Measurements from ENCODE around the gene MIOX. TPM values are rescaled to one million over a fixed set of nuclear protein-coding genes. Genes with fewer than 3 reads are reported as not detected.

Gene MIOX
- total and polyA plus RNA-seq, 2 of the 13 experiments (the other 11 are each of a cell fraction or from before 2014, with no cell fraction given) = 1.5 to 2.9 TPM

DNA sequence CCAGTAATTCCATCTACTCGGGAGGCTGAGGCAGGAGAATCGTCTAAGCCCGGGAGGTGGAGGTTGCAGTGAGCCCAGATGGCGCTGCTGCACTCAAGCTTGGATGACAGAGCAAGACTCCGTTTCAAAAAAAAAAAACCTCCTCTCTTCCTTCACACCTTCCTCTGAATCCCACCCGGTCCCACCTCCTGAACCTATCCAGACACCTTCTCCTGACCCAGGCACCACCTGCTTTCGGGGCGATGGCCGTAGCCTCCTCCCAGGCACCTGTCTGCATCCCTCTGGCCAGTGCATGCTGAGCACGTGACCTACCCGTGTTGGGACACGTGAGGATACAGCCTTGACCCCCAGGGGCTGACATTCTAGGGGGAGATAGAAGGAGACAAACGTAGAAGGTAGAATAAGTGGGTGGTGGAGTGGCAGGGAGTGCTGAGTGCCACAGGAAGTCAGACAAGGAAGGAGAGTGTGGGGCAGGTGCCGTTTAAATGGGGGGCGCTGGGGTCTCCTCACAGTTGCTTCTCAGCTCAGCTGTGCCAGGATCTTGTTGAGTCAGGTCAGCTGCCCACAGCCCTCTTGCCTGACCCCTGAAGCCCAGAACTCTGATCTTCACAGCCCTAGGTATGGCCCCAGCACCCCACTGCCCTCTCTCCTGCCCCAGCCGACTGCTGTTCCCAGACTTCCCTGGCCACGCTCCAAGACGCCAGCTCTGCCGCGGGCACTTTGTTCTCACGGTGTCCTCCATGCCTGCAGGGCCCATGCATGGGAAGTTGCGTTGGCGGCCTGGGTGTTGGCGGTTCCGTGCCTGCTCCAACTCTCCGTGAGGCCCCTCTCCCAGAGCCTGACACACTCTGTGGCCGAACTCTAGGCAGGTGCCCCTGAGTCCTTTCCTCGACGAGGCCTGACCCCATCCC is 1.2 kb upstream of the MIOX start (continued):
- TF ChIP-seq, protein P1, sequence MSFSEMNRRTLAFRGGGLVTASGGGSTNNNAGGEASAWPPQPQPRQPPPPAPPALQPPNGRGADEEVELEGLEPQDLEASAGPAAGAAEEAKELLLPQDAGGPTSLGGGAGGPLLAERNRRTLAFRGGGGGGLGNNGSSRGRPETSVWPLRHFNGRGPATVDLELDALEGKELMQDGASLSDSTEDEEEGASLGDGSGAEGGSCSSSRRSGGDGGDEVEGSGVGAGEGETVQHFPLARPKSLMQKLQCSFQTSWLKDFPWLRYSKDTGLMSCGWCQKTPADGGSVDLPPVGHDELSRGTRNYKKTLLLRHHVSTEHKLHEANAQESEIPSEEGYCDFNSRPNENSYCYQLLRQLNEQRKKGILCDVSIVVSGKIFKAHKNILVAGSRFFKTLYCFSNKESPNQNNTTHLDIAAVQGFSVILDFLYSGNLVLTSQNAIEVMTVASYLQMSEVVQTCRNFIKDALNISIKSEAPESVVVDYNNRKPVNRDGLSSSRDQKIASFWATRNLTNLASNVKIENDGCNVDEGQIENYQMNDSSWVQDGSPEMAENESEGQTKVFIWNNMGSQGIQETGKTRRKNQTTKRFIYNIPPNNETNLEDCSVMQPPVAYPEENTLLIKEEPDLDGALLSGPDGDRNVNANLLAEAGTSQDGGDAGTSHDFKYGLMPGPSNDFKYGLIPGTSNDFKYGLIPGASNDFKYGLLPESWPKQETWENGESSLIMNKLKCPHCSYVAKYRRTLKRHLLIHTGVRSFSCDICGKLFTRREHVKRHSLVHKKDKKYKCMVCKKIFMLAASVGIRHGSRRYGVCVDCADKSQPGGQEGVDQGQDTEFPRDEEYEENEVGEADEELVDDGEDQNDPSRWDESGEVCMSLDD (CRISPR knock-in tag; IDR thresholded peaks at IDR 0.05; ENCODE audit: borderline replicate concordance) = no peak
- TF ChIP-seq NKX3-1 (CRISPR knock-in tag; IDR thresholded peaks at IDR 0.05) = no peak
- no peak for TF ChIP-seq ZFP82 (CRISPR knock-in tag; IDR thresholded peaks at IDR 0.05; ENCODE audit: borderline replicate concordance)
- TF ChIP-seq, protein P2, sequence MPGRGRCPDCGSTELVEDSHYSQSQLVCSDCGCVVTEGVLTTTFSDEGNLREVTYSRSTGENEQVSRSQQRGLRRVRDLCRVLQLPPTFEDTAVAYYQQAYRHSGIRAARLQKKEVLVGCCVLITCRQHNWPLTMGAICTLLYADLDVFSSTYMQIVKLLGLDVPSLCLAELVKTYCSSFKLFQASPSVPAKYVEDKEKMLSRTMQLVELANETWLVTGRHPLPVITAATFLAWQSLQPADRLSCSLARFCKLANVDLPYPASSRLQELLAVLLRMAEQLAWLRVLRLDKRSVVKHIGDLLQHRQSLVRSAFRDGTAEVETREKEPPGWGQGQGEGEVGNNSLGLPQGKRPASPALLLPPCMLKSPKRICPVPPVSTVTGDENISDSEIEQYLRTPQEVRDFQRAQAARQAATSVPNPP (CRISPR knock-in tag; IDR thresholded peaks at IDR 0.05) = peak; percentile 47; the same call in 1 of the 2 replicates
- TF ChIP-seq ZNF550 (CRISPR knock-in tag; IDR thresholded peaks at IDR 0.05; ENCODE audit: borderline replicate concordance) = no peak
- TF ChIP-seq NFE2L2 (IDR thresholded peaks at IDR 0.05; ENCODE audit: low read length) = no peak
- TF ChIP-seq, protein P3, sequence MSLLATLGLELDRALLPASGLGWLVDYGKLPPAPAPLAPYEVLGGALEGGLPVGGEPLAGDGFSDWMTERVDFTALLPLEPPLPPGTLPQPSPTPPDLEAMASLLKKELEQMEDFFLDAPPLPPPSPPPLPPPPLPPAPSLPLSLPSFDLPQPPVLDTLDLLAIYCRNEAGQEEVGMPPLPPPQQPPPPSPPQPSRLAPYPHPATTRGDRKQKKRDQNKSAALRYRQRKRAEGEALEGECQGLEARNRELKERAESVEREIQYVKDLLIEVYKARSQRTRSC (CRISPR knock-in tag; IDR thresholded peaks at IDR 0.05; ENCODE audit: low read depth) = no peak
- TF ChIP-seq FOSL1 (CRISPR knock-in tag; IDR thresholded peaks at IDR 0.05; ENCODE audit: borderline replicate concordance) = no peak
- peak; percentile 2 for TF ChIP-seq SRSF1 (optimal IDR thresholded peaks at IDR 0.05; ENCODE audit: low read depth, low read length)
- 0 out of 2 replicates have a peak, but pooled peaks have one; percentile 13 for TF ChIP-seq ZNF264 (CRISPR knock-in tag; IDR thresholded peaks at IDR 0.05)
- TF ChIP-seq RAD21 (CRISPR knock-in tag; IDR thresholded peaks at IDR 0.05) = no peak
- TF ChIP-seq, protein P4, sequence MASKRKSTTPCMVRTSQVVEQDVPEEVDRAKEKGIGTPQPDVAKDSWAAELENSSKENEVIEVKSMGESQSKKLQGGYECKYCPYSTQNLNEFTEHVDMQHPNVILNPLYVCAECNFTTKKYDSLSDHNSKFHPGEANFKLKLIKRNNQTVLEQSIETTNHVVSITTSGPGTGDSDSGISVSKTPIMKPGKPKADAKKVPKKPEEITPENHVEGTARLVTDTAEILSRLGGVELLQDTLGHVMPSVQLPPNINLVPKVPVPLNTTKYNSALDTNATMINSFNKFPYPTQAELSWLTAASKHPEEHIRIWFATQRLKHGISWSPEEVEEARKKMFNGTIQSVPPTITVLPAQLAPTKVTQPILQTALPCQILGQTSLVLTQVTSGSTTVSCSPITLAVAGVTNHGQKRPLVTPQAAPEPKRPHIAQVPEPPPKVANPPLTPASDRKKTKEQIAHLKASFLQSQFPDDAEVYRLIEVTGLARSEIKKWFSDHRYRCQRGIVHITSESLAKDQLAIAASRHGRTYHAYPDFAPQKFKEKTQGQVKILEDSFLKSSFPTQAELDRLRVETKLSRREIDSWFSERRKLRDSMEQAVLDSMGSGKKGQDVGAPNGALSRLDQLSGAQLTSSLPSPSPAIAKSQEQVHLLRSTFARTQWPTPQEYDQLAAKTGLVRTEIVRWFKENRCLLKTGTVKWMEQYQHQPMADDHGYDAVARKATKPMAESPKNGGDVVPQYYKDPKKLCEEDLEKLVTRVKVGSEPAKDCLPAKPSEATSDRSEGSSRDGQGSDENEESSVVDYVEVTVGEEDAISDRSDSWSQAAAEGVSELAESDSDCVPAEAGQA (IDR thresholded peaks at IDR 0.05; ENCODE audit: low read depth) = peak; percentile 19; the same call in 1 of the 2 replicates
- TF ChIP-seq, protein P4 (CRISPR knock-in tag; IDR thresholded peaks at IDR 0.05; ENCODE audit: borderline replicate concordance) = no peak
- peak; percentile 96 for TF ChIP-seq AKAP8 (CRISPR knock-in tag; IDR thresholded peaks at IDR 0.05)
- TF ChIP-seq ZNF605 (CRISPR knock-in tag; IDR thresholded peaks at IDR 0.05) = peak; percentile 87
- TF ChIP-seq, protein P5, sequence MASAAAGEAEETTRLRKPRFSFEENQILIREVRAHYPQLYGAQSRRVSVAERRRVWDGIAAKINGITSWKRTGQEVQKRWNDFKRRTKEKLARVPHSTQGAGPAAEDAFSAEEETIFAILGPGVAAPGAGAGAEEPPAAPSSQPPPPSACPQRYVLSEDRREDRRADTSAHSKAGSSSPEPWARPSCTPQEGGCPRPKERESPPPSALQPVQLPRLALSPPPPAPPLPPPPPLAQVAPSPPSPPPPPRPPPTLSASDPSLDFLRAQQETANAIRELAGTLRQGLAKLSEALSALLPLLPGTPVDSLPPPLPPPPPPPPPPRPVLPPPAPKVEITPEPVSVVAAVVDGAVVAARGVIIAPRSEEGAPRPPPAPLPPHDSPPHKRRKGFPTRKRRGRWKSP (CRISPR knock-in tag; IDR thresholded peaks at IDR 0.05) = no peak; the same call in 1 of the 2 replicates
- TF ChIP-seq TEAD2 (CRISPR knock-in tag; IDR thresholded peaks at IDR 0.05) = no peak
